ENCODE results near the gene CYP46A1.

CYP46A1 gene

GRCh38 chr14:99731547-99732435 lies 47.7 kb downstream of the CYP46A1 start:
- no peak for DNase-seq

- no peak for DNase-seq
Observed at GRCh38 chr14:99732436-99733210, 48.5 kb downstream of the CYP46A1 start.

DNA sequence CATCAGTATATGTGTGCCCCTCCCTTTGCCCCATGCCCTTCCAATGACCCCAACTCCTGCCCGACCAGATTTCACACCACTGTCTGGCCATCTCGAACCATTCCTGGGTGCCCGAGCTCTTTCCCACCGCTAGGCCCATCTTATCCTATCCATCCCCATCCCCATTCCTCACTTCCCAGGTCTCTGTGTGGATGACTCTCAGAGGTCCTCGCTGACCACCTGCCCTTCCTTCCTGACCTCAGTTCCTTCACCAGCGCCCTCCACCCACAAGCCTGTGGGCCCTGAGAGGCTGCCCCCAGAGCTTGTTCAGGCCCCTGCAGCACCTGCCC lies 49.1 kb downstream of the CYP46A1 start:
- DNase-seq = no peak

DNA sequence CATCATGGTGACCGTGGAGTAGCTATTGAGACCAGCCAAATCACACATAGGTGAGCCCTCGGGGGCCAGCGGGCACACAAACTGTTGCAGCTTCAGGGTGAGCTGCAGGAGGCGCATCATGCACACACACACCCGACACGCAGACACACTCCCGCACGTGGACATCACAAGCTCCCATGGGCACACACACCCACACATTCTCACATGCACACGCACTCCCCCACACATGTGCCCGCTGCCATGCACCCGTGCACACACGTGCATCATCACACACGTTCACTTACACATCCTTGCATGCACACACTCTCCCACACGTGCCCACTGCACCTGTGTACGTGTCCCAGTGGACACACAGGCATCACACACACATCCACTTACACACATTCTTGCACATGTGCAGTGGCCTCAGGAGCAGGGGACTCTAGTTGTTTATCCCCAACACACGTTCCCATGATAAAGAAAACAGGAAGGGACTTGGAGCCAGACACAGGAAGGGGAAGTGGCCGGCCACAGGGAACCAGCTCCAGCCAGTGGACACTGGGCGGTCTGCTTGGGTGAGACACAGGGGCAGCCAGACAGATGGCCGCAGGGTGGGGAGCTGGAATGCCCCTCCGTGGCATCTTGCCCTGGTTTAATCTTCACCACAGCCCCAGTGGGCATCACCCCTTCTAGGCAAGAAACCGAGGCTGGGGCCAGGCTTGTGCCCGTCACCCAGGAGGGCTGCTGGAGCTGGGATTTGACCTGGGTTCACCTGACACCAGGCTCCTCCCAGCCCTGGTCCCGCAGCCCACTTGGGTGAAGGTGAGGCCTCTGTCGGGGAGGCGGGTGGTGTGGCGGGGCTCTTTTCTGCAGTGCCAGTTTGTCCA lies 49.7 kb downstream of the CYP46A1 start:
- no peak for DNase-seq

GRCh38 chr14:99734406-99735051 lies 50.4 kb downstream of the CYP46A1 start:
- DNase-seq = no peak

DNA sequence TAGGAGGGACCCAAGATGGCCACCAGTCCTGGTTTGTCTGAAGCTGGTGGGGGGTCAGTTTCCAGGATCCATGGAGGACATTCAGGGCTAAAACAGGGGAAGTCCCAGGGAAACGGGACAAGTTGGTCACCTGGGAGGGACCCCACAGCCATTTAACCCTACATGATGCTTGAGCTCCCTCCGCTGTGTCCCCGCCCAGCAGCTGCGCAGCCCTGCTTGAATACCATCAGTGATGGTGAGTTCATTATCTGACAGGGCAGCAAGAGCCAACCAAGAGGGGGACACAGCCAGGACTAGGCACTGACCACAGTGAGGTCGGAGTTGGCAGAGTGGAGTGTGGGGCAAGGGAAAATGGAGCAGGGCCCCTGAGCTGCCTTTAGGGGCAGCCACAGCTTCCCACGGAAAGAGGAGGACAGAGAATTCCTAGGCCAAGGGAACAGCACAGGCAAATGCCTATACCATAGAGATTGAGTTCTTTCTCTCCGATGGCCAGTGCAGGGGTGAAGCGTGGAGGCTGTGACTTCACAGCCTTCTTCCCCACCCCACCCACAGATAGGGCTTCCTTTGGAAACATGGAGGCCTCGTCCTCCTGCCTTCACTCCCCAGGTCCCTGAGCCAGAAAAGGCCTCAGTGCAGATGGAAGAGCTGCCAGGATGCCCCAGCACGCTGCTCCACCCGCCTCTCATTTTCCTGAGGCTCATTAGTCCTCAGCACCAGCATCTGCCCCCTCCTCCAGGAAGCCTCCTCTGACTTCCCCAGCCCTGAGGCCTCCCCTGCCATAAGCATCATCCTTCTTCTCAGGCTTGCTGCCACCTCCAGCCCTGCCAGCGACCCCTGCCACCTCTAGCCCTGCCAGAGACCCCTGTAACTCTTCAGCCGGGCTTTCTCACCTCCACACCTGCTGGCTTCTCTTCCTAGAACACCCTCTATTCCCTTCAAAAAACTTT lies 51.4 kb downstream of the CYP46A1 start:
- no peak for DNase-seq

DNA sequence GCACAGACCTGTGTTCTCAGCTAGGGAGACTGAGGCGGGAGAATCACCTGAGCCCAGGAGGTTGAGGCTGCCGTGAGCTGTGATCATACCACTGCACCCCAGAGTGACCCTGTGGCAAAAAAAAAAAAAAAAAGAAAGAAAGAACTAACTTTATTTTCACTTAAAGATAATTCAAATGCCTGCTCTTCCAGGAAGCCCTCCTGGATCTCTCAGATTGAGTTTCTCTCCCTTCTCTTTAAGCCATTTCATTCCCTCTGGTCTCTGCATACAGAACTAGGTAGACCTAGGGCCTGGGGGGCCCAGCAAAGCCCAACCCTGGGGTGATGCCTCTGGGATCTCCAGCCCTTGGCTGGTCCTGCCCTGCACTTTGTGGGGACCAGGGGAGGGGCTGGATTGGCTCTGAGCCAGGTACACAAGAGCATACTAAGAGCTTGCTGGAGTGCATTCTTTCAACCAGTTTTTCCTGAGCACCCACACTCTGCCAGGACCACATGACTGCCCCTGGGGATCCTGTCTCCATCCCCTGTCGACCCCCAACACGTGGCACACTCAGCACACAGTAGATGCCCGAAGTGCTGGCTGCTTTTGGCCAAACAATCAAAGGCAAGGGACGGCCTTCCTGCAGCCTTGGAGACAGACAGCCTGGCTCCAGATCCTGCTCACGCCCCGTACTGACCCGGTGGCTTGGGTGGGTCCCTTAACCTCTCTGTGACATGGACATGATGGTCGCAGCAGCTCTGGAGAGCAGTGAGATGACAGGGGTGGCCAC lies 52.7 kb downstream of the CYP46A1 start:
- DNase-seq = no peak

DNA sequence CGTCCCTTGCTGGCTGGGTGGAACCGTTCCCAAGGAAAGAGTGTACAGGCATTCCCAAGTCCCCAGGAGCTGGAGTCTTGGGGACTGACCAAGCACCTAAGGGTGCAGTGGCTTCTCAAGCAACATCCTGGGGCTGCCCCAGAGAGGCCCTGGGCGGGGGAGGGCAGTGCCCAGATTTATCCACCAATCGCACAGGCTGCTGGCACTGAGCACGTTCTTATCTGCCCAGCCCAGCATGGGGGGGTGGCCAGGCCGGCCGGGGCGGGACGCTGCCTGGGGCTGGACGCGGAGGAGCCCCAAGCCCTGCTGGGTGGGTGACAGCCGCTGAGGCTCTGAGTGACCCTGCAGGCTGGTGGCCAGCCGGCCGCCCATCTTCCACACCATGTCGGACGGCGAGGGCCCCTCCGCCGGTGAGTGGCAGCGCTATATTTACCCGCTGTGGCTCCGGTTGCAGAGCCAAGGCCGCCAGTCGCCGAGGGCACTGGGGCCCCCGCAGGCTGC lies 53.4 kb downstream of the CYP46A1 start:
- DNase-seq = no peak

DNA sequence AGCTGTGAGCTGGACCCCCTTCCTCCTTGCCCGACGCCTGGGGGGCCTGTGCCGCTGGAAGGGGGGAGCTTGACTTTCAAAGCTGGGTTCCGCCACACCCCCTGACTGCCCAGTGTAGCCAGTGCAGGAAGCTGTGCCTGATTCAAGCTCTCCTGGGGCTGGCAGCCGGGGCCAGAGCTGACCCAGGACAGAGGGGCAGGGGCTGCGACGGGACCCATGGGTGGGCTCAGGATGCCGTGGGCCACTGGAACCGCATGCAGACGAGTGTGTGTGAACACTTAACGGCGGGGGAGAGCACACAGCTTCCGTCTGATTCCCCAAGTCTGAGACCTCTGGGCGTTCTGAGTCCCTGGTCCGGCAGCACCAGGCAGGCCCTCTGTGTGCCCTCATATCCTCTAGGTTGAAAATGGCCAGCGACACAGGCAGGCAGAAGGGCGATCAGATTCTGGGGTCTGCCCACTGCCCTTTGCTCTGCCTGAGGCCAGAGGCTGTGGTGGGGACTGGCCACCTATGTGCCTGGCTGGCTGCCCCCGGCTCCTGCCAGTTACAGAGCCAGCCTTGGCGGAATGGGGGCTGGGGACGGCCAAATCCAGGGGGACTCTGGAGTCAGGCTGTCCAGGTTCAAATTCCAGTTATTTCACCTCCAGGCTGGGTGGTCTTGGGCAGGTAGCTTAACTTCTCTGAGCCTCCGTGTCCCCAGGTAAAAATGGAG lies 54.0 kb downstream of the CYP46A1 start:
- DNase-seq = no peak

GRCh38 chr14:99740411-99740810 lies 56.3 kb downstream of the CYP46A1 start:
- no peak for DNase-seq

DNA sequence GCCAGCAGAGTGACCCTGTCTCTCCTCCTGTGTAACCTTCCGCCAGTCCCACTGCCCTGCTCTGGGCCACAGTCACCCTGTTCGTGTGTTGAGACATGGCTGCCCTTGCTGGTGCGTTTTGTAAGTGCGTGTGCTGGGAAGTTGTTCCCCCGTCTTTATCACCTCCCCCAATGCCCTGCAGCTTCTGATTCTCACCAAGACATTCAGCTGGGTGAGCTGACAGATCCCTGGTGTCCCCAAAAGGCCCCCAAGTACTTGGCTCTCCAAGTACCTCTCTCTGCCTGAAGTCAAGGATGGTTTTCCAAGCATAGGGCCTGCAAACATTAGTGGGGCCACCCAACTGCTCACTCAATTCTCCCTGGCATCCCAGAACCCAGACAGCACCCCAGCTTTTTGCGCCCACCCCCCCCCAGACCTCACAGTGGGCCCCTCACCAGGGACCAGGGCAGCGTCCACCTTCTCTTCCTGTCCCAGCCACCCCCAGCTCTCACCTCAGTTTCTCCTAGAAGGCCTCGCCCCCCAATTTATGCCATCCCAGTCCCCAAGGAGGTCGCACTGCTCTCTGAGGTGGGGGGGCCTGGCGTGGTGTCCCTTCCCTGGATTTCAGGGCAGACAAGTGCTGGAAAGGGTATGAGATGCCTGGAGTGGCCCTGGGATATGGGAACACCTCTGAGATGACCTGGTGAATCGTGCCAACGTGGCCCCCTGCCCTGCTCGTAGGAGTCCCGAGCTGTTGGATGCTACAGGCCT lies 57.3 kb downstream of the CYP46A1 start:
- DNase-seq = no peak

- no peak for DNase-seq
Observed at GRCh38 chr14:99742074-99742473, 58.0 kb downstream of the CYP46A1 start.

GRCh38 chr14:99742509-99743487 lies 58.7 kb downstream of the CYP46A1 start:
- DNase-seq = no peak

- DNase-seq = no peak
Observed at GRCh38 chr14:99744199-99744872, 60.2 kb downstream of the CYP46A1 start.

- no peak for DNase-seq
Observed at GRCh38 chr14:99744873-99745224, 60.8 kb downstream of the CYP46A1 start.

- no peak for DNase-seq
Observed at GRCh38 chr14:99745307-99745951, 61.3 kb downstream of the CYP46A1 start.

- no peak for DNase-seq
Observed at GRCh38 chr14:99747167-99747566, 63.1 kb downstream of the CYP46A1 start.

Measured in effector CD8-positive, alpha-beta T cell (primary cell).